Activated naive CD8-positive, alpha-beta T cell treated with anti-CD3 and anti-CD28 coated beads for 36 hours (primary cell): ENCODE results near the gene SPACA4. TPM values are rescaled to one million over a fixed set of nuclear protein-coding genes. Genes with fewer than 3 reads are reported as not detected.

Experiments used
- DNase-seq: peaks from one replicate; pipeline ENCODE4 v3.0.0; 2021
- H3K27ac Mint-ChIP-seq: one replicate; pipeline ENCODE4 v1.8.0; 2022; ENCODE audit warnings: mild to moderate bottlenecking, moderate library complexity, mixed read lengths
- H3K27me3 Mint-ChIP-seq: one replicate; pipeline ENCODE4 v1.8.0; 2022; ENCODE audit warnings: mild to moderate bottlenecking, mixed read lengths
- H3K36me3 Mint-ChIP-seq: one replicate; pipeline ENCODE4 v1.8.0; 2021; ENCODE audit warnings: mild to moderate bottlenecking, mixed read lengths
- H3K4me1 Mint-ChIP-seq: one replicate; pipeline ENCODE4 v1.8.0; 2021; ENCODE audit warnings: mixed read lengths
- H3K4me3 Mint-ChIP-seq: one replicate; pipeline ENCODE4 v1.8.0; 2022; ENCODE audit warnings: mild to moderate bottlenecking, moderate library complexity, mixed read lengths
- H3K9me3 Mint-ChIP-seq: one replicate; pipeline ENCODE4 v1.8.0; 2022; ENCODE audit warnings: mixed read lengths
- total RNA-seq, 2 experiments: library from RNA; stranded (reverse); gene quantifications; one replicate each; pipeline ENCODE4 v1.2.3, GENCODE V29; 2021

SPACA4 gene
- total RNA-seq, 2 experiments from 2014 or later: not detected

- Mint-ChIP-seq H3K27ac (no peak overlapping the region), H3K27me3 (no peaks in the 10 kb centered on the region), H3K4me3 (no peak overlapping the region), H3K9me3 (no peaks in the 10 kb centered on the region), H3K36me3 (peaks cover 10% of the 10 kb centered on the region), H3K4me1 (peaks cover 35% of the 10 kb centered on the region)
- no peak for DNase-seq
These were observed 36.3 kb downstream of the SPACA4 start for GRCh38 chr19:48642862-48643261.

GRCh38 chr19:48644355-48644754 lies 37.8 kb downstream of the SPACA4 start:
- H3K27me3 Mint-ChIP-seq: no peaks in the 10 kb centered on the region

DNA sequence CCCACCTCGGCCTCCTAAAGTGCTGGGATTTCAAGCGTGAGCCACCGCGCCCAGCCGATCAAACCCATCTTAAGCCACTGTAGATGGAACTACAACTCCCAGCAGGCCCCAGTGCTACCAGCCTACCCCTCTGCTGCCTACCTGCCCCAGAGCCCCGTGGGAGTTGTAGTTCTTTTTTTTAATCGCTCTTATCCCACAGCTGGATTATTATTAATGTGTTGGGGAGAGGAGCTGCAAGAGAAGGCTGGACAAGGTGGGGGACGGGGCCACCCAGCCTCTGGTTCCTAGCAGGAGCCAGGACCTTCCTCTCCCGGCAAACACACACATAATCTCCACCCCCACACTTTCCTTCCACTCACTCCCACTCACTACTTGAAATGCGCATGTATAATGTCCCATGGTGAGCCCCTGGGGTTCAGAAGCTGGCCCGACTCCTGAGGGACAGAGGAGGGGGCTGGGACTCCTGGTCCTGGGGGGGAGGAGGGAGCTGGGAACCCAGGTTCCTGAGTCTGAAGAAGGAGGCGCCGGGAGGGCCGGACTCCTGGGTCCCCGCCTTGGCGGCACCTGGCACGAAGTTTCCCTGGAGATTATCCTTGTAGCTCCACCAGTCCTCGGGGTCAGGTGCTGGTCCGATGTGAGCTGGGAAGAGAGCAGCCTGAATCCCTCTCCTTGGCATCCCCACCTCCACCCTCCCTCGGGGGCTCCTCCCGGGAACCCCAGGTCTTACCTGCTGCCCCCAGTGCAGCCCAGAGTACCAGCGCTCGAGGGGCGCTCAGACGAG lies 38.5 kb downstream of the SPACA4 start:
- Mint-ChIP-seq H3K27me3 (no peaks in the 10 kb centered on the region), H3K9me3 (no peaks in the 10 kb centered on the region), H3K27ac (peak overlapping the region; percentile 78), H3K4me3 (peak overlapping the region; percentile 86), H3K4me1 (peaks cover 28% of the 10 kb centered on the region), H3K36me3 (no peaks in the 10 kb centered on the region)
- peak; percentile 76 for DNase-seq

More at GRCh38 chr19:48644355-48644754, 37.8 kb downstream of the SPACA4 start:
- H3K36me3 Mint-ChIP-seq: no peaks in the 10 kb centered on the region
- no peaks in the 10 kb centered on the region for H3K9me3 Mint-ChIP-seq
- no peak for DNase-seq
- peak overlapping the region; percentile 30 for H3K4me3 Mint-ChIP-seq
- no peak overlapping the region for H3K27ac Mint-ChIP-seq
- H3K4me1 Mint-ChIP-seq: peaks cover 27% of the 10 kb centered on the region

GRCh38 chr19:48645620-48646000 lies 39.1 kb downstream of the SPACA4 start:
- DNase-seq: no peak
- Mint-ChIP-seq H3K9me3 (no peaks in the 10 kb centered on the region), H3K27ac (peak overlapping the region; percentile 77), H3K27me3 (no peaks in the 10 kb centered on the region), H3K36me3 (no peaks in the 10 kb centered on the region), H3K4me1 (peaks cover 28% of the 10 kb centered on the region), H3K4me3 (peak overlapping the region; percentile 86)

- H3K4me1 Mint-ChIP-seq: peaks cover 28% of the 10 kb centered on the region
- H3K27me3 Mint-ChIP-seq: no peaks in the 10 kb centered on the region
- peak; percentile 94 for DNase-seq
- H3K4me3 Mint-ChIP-seq: peak within 1 kb of the TSS; percentile 86
- no peaks in the 10 kb centered on the region for H3K9me3 Mint-ChIP-seq
- peak within 1 kb of the TSS; percentile 78 for H3K27ac Mint-ChIP-seq
- H3K36me3 Mint-ChIP-seq: no peaks in the 10 kb centered on the region
These were observed 39.6 kb downstream of the SPACA4 start, which contains the start of gene CA11 for GRCh38 chr19:48646001-48646721. CA11 (minus strand) TSS chr19:48646187; CDS start chr19:48645632, 555 bp downstream.

DNA sequence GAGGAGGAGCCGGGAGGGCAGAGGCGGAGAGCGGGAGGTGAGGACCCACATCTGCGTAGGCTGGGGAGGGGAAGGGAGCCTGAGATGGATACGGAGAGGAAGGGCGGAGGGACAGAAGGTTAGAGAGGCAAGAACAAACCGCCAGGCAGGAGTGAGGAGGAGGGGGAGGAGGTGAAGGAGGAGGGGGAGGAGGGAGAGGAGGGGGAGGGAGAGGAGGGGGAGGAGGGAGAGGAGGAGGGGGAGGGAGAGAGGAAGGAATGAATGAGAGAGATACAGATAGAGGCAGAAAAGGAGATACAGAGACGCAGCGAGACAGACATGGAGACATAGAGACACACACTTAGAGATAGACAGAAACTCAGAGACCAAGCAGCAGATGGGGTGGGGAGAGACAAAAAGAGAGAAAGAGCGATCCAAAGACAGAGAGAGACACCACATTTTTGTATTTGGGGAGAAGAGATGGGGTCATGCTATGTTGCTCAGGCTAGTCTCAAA lies 40.2 kb downstream of the SPACA4 start:
- no peaks in the 10 kb centered on the region for H3K27me3 Mint-ChIP-seq
- H3K4me3 Mint-ChIP-seq: peak overlapping the region; percentile 26
- H3K9me3 Mint-ChIP-seq: no peaks in the 10 kb centered on the region
- no peaks in the 10 kb centered on the region for H3K36me3 Mint-ChIP-seq
- H3K4me1 Mint-ChIP-seq: peaks cover 28% of the 10 kb centered on the region
- no peak for DNase-seq
- H3K27ac Mint-ChIP-seq: peak overlapping the region; percentile 36

- Mint-ChIP-seq H3K4me3 (no peak overlapping the region), H3K36me3 (no peaks in the 10 kb centered on the region), H3K9me3 (no peaks in the 10 kb centered on the region), H3K27ac (no peak overlapping the region), H3K4me1 (peaks cover 28% of the 10 kb centered on the region), H3K27me3 (no peaks in the 10 kb centered on the region)
- DNase-seq: no peak
These were observed 41.6 kb downstream of the SPACA4 start for GRCh38 chr19:48648134-48648533.

GRCh38 chr19:48650974-48651682 lies 44.6 kb downstream of the SPACA4 start:
- H3K27me3 Mint-ChIP-seq: no peaks in the 10 kb centered on the region
- H3K9me3 Mint-ChIP-seq: no peaks in the 10 kb centered on the region
- no peak for DNase-seq
- no peak overlapping the region for H3K4me3 Mint-ChIP-seq
- no peaks in the 10 kb centered on the region for H3K36me3 Mint-ChIP-seq
- H3K27ac Mint-ChIP-seq: no peak overlapping the region
- peaks cover 15% of the 10 kb centered on the region for H3K4me1 Mint-ChIP-seq

DNA sequence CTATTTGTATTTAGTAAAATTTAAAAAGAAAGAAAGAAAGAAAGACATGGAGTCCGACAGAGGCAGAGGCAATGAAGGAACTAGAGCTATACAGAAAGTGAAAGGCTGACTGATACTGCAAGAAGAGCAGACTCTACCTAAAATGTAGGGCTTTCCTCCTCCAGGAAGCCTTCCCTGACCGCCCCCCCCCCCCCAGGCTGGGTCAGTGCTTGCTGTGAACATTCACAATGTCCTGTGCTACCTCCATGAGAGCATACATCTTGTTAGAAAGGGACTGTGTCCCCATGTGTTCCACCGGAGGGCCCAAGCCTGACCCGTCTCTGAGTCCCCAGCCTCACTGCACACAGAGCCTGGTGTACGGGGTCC lies 45.1 kb downstream of the SPACA4 start:
- H3K36me3 Mint-ChIP-seq: no peaks in the 10 kb centered on the region
- no peak for DNase-seq
- no peaks in the 10 kb centered on the region for H3K27me3 Mint-ChIP-seq
- H3K9me3 Mint-ChIP-seq: no peaks in the 10 kb centered on the region
- no peak overlapping the region for H3K4me3 Mint-ChIP-seq
- no peak overlapping the region for H3K27ac Mint-ChIP-seq
- peaks cover 13% of the 10 kb centered on the region for H3K4me1 Mint-ChIP-seq

DNA sequence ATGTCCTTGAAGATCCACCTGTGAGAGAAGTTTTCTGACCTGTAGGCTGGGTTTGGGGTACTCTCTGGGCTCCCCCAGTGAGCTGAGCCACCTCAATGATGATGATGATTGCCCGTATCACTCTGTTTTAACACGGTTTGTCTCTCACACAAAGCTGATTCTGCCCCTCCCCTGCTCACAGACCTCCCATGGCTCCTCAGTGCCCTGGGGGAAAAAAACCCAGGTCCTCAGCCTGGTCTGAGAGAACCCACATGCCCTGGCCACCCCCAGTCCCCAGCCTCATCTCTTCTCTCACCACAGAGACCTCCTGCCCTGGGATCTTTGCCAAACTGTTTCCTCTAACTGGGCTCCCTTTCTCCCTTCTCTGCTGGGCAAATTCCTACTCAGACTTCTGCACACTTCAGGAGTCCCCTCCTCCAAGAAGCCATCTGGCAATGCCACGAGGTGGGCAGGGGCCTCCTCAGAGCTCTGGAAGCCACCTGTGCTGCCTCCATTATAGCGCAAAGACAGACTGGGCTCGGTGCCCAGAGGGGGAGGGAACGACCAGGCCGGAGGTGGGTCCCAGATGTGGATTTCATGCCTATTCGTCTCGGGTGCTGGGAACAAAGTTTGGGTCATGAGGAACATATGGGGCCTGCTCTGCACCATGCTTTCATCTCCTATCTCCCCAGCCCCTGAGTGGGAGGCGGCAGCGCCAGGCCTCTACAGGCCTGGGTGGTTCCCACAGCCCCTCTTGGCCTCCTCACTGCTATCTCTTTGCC lies 47.9 kb downstream of the SPACA4 start:
- Mint-ChIP-seq H3K27me3 (no peaks in the 10 kb centered on the region), H3K36me3 (no peaks in the 10 kb centered on the region), H3K27ac (no peak overlapping the region), H3K4me1 (peaks cover 6% of the 10 kb centered on the region), H3K9me3 (no peaks in the 10 kb centered on the region), H3K4me3 (no peak overlapping the region)
- no peak for DNase-seq

DNA sequence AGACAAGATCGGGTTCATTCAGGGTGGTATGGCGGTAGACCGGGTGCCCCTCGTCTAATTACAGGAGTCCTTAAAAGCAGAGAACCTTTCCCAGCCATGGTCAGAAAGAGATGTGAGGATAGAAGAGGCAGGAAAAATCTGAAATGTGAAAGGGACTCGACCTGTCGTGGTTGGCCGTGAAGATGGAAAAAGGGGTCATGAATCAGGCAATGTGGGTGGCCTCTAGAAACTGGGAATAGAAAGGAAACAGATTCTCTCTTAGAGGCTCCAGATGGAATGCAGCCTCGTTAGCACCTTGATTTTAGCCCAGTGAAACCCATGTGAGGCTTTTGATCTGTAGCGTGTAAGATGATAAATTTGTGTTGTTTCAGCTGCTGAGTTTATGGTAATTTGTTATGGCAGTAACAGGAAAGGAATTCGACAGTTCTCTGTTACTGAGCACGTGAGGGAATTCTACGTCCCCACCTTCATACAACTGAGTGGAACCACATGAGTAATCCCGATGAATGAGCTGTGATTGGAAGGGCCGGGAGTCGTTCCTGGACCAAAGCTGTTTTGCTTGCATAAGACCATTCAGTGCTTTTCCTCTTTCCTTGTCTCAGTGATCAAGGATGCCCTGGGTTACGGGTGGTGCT lies 50.4 kb downstream of the SPACA4 start:
- peaks cover 10% of the 10 kb centered on the region for H3K4me1 Mint-ChIP-seq
- no peaks in the 10 kb centered on the region for H3K27me3 Mint-ChIP-seq
- H3K36me3 Mint-ChIP-seq: no peaks in the 10 kb centered on the region
- DNase-seq: no peak
- no peak overlapping the region for H3K4me3 Mint-ChIP-seq
- no peaks in the 10 kb centered on the region for H3K9me3 Mint-ChIP-seq
- H3K27ac Mint-ChIP-seq: no peak overlapping the region
